Muscle layer of duodenum (tissue), 2 donors: Measurements from ENCODE around the gene ZFP37.
A peak's percentile ranks its signal among the peaks of the same experiment; 100 is the strongest.

Source experiments
- H3K27ac ChIP-seq: one replicate; pipeline ENCODE4 v1.7.0; 2013; ENCODE audit warnings: mild to moderate bottlenecking, low read length
- H3K27me3 ChIP-seq: one replicate; pipeline ENCODE4 v1.7.0; 2013; ENCODE audit warnings: low read depth, mild to moderate bottlenecking, control low read depth, low read length
- H3K36me3 ChIP-seq, 2 donors: one replicate each; pipeline ENCODE4 v1.7.0; 2013; ENCODE audit warnings: low read length in 2 of 2, control low read depth in 1 of 2, mild to moderate bottlenecking in 1 of 2; ENCODE audit not compliant: insufficient read depth in 2 of 2, control insufficient read depth in 1 of 2
- H3K4me1 ChIP-seq, 2 donors: one replicate each; pipeline ENCODE4 v1.7.0; 2013; ENCODE audit warnings: low read length in 2 of 2, mild to moderate bottlenecking in 2 of 2, control low read depth in 1 of 2, moderate library complexity in 1 of 2; ENCODE audit not compliant: insufficient read depth in 2 of 2, control insufficient read depth in 1 of 2
- H3K4me3 ChIP-seq, 2 donors: one replicate each; pipeline ENCODE4 v1.7.0; 2013; ENCODE audit warnings: low read length in 2 of 2, low read depth in 1 of 2, mild to moderate bottlenecking in 1 of 2
- H3K9me3 ChIP-seq, 2 donors: one replicate each; pipeline ENCODE4 v1.7.0; 2013; ENCODE audit warnings: low read length in 2 of 2, control low read depth in 1 of 2, mild to moderate bottlenecking in 1 of 2; ENCODE audit not compliant: control insufficient read depth in 1 of 2
- donor health status: healthy.

The ZFP37 gene

GRCh38 chr9:113057193-113057592, 669 bp upstream of the ZFP37 start:
- peaks cover 6% of the 10 kb centered on the region for H3K27me3 ChIP-seq
- H3K4me3 ChIP-seq = peak overlapping the region; percentile 86 to 90
- H3K36me3 ChIP-seq = peaks cover 0 to 22% of the 10 kb centered on the region in 2 donors
- H3K27ac ChIP-seq = peak overlapping the region; percentile 63
- peaks cover 0 to 10% of the 10 kb centered on the region in 2 donors for H3K4me1 ChIP-seq
- peaks cover 28 to 50% of the 10 kb centered on the region in 2 donors for H3K9me3 ChIP-seq

GRCh38 chr9:113042884-113043657, 13.5 kb downstream of the ZFP37 start:
- Histone ChIP-seq H3K27me3 (no peaks in the 10 kb centered on the region), H3K4me1 (no peaks in the 10 kb centered on the region), H3K36me3 (peaks cover 7 to 67% of the 10 kb centered on the region in 2 donors), H3K27ac (no peak overlapping the region), H3K4me3 (peak overlapping the region in 1 of 2 donors; percentile 59), H3K9me3 (peaks cover 66 to 88% of the 10 kb centered on the region in 2 donors)

- H3K36me3 ChIP-seq = peaks cover 0 to 9% of the 10 kb centered on the region in 2 donors
- no peaks in the 10 kb centered on the region for H3K27me3 ChIP-seq
- H3K4me1 ChIP-seq = no peaks in the 10 kb centered on the region
- peaks cover 25 to 66% of the 10 kb centered on the region in 2 donors for H3K9me3 ChIP-seq
- no peak overlapping the region for H3K27ac ChIP-seq
- no peak overlapping the region for H3K4me3 ChIP-seq
Observed at GRCh38 chr9:113026200-113026599, 30.3 kb downstream of the ZFP37 start.

DNA sequence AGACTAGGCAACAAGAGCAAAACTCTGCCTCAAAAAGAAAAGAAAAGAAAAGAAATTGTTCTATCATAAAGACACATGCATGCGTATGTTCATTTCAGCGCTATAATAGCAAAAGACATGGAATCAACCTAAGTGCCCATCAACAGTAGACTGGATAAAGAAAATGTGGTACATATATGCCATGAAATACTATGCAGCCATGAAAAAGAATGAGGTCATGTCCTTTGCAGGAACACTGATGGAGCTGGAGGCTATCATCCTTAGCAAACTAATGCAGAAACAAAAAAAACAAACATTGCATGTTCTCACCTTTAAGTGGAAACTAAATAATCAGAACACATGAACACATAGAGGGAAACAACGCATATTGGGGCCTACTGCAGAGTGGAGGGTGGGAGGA, 38.3 kb downstream of the ZFP37 start:
- peaks cover 11 to 39% of the 10 kb centered on the region in 2 donors for H3K9me3 ChIP-seq
- no peaks in the 10 kb centered on the region for H3K27me3 ChIP-seq
- no peaks in the 10 kb centered on the region for H3K36me3 ChIP-seq
- no peak overlapping the region for H3K27ac ChIP-seq
- no peak overlapping the region for H3K4me3 ChIP-seq
- no peaks in the 10 kb centered on the region for H3K4me1 ChIP-seq

- Histone ChIP-seq H3K4me1 (no peaks in the 10 kb centered on the region), H3K27me3 (no peaks in the 10 kb centered on the region), H3K27ac (no peak overlapping the region), H3K9me3 (peaks cover 16 to 24% of the 10 kb centered on the region in 2 donors), H3K4me3 (peak overlapping the region in 1 of 2 donors; percentile 60), H3K36me3 (peaks cover 0 to 14% of the 10 kb centered on the region in 2 donors)
Observed at GRCh38 chr9:113012492-113012891, 44.0 kb downstream of the ZFP37 start.

GRCh38 chr9:113011911-113012381, 44.6 kb downstream of the ZFP37 start, which contains the start of gene ZNF883:
Gene ZNF883, minus strand, starts transcription at chr9:113012192.
- H3K27ac ChIP-seq = no peak within 1 kb of the TSS
- H3K9me3 ChIP-seq = peaks cover 16 to 24% of the 10 kb centered on the region in 2 donors
- H3K4me1 ChIP-seq = no peaks in the 10 kb centered on the region
- H3K27me3 ChIP-seq = no peaks in the 10 kb centered on the region
- peak within 1 kb of the TSS; percentile 34 to 60 for H3K4me3 ChIP-seq
- H3K36me3 ChIP-seq = peaks cover 0 to 14% of the 10 kb centered on the region in 2 donors

GRCh38 chr9:113005777-113006176, 50.7 kb downstream of the ZFP37 start:
- Histone ChIP-seq H3K4me1 (no peaks in the 10 kb centered on the region), H3K9me3 (peaks cover 4 to 49% of the 10 kb centered on the region in 2 donors), H3K36me3 (peaks cover 0 to 45% of the 10 kb centered on the region in 2 donors), H3K27me3 (no peaks in the 10 kb centered on the region), H3K27ac (no peak overlapping the region), H3K4me3 (peak overlapping the region in 1 of 2 donors; percentile 32)

DNA sequence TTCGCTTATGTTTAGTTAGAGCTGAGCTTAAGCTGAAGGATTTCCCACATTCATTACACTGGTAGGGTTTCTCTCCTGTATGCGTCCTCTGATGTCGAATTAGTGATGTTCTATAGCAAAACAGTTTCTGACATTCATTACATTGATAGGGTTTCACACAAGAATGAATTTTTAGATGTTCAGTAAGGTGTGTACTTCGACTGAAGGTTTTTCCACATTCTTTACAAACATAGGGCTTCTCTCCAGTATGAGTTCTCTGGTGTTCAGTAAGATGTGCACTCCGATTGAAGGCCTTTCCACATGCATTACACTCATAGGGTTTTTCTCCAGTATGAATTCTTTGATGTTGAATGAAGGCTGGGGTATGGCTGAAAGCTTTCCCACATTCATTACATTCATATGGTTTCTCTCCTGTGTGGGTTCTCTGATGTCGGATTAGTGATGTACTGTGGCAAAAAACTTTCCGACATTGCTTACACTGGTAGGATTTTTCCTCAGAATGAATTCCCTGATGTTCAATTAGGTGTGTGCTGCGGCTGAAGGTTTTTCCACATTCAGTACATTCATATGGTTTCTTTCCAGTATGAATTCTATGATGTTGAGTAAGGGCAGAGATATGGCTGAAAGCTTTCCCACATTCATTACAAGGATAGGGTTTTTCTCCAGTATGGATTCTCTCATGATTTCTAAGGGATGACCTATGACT, 59.1 kb downstream of the ZFP37 start:
- Histone ChIP-seq H3K27me3 (no peaks in the 10 kb centered on the region), H3K9me3 (peaks cover 25 to 68% of the 10 kb centered on the region in 2 donors), H3K4me3 (peak overlapping the region in 1 of 2 donors; percentile 49), H3K36me3 (peaks cover 0 to 41% of the 10 kb centered on the region in 2 donors), H3K27ac (no peak overlapping the region), H3K4me1 (no peaks in the 10 kb centered on the region)
